ENCODE measurements around the gene ZNF444.
"Not testable (repeated sequence)": the region's sequence is repeated elsewhere in the genome, so short reads cannot be mapped to it uniquely, and the experiment has no call there.

ZNF444 gene

GRCh38 chr19:56138069-56138468 is 3.0 kb upstream of the ZNF444 start:
- intact Hi-C loops (cut with DNase I): no loop called here
- DNase-seq: no peak

GRCh38 chr19:56139847-56140582 is 1.1 kb upstream of the ZNF444 start:
- peak in 4 of 42 donors; percentile 17 to 56 (median 24) for DNase-seq
- intact Hi-C loops (cut with DNase I): loop anchor here (1.0 to 10.0 kb wide), 2 partner anchors 19 to 175 kb away; partner anchors contain the start of genes ZNF787 and ZSCAN5A

- intact Hi-C loops (cut with DNase I): loop anchor here (10.0 kb wide), 1 partner anchor 173 kb away; the partner anchor contains the start of gene ZSCAN5A
- peak in 3 of 42 donors; percentile 22 to 41 (median 33) for DNase-seq
These were observed 418 bp downstream of the ZNF444 start for GRCh38 chr19:56141417-56141993.

- no peak for DNase-seq
- intact Hi-C loops (cut with DNase I): loop anchor here (10.0 kb wide), 1 partner anchor 173 kb away; the partner anchor contains the start of gene ZSCAN5A
These were observed 1.1 kb downstream of the ZNF444 start for GRCh38 chr19:56142087-56142787.

- no peak for DNase-seq
- intact Hi-C loops (cut with DNase I): loop anchor here (10.0 kb wide), 1 partner anchor 172 kb away; the partner anchor contains the start of gene ZSCAN5A
These were observed 1.9 kb downstream of the ZNF444 start for GRCh38 chr19:56142897-56143434.

GRCh38 chr19:56144376-56144775 is 3.3 kb downstream of the ZNF444 start:
- no peak for DNase-seq
- intact Hi-C loops (cut with DNase I): loop anchor here (10.0 kb wide), 1 partner anchor 170 kb away; the partner anchor contains the start of gene ZSCAN5A

- DNase-seq: no peak
- intact Hi-C loops (cut with DNase I): loop anchor here (10.0 kb wide), 1 partner anchor 170 kb away; the partner anchor contains the start of gene ZSCAN5A
These were observed 3.7 kb downstream of the ZNF444 start for GRCh38 chr19:56144831-56145230.

- no peak for DNase-seq
- intact Hi-C loops (cut with DNase I): loop anchor here (10.0 kb wide), 1 partner anchor 169 kb away; the partner anchor contains the start of gene ZSCAN5A
These were observed 4.6 kb downstream of the ZNF444 start for GRCh38 chr19:56145698-56146097.

GRCh38 chr19:56146904-56147303 is 5.8 kb downstream of the ZNF444 start:
- no peak for DNase-seq
- intact Hi-C loops (cut with DNase I): loop anchor here (10.0 kb wide), 1 partner anchor 168 kb away; the partner anchor contains the start of gene ZSCAN5A

GRCh38 chr19:56147307-56147706 is 6.2 kb downstream of the ZNF444 start:
- intact Hi-C loops (cut with DNase I): loop anchor here (10.0 kb wide), 1 partner anchor 167 kb away; the partner anchor contains the start of gene ZSCAN5A
- no peak for DNase-seq

- DNase-seq: no peak
- intact Hi-C loops (cut with DNase I): loop anchor here (10.0 kb wide), 1 partner anchor 167 kb away; the partner anchor contains the start of gene ZSCAN5A
These were observed 7.0 kb downstream of the ZNF444 start for GRCh38 chr19:56148096-56148495.

GRCh38 chr19:56148955-56149655 is 8.0 kb downstream of the ZNF444 start:
- DNase-seq: not testable (repeated sequence)
- intact Hi-C loops (cut with DNase I): loop anchor here (10.0 kb wide), 1 partner anchor 166 kb away; the partner anchor contains the start of gene ZSCAN5A

- intact Hi-C loops (cut with DNase I): loop anchor here (10.0 kb wide), 1 partner anchor 165 kb away; the partner anchor contains the start of gene ZSCAN5A
- DNase-seq: no peak
These were observed 8.6 kb downstream of the ZNF444 start for GRCh38 chr19:56149656-56150038.

- DNase-seq: no peak
- intact Hi-C loops (cut with DNase I): no loop called here
These were observed 9.3 kb downstream of the ZNF444 start for GRCh38 chr19:56150358-56150757.

- intact Hi-C loops (cut with DNase I): no loop called here
- DNase-seq: no peak
These were observed 11.6 kb downstream of the ZNF444 start for GRCh38 chr19:56152644-56153043.

GRCh38 chr19:56153507-56153906 is 12.4 kb downstream of the ZNF444 start:
- intact Hi-C loops (cut with DNase I): no loop called here
- DNase-seq: no peak

GRCh38 chr19:56155124-56155687 is 14.1 kb downstream of the ZNF444 start:
- DNase-seq: peak in 24 of 42 donors; percentile 13 to 64 (median 44)
- intact Hi-C loops (cut with DNase I): no loop called here

GRCh38 chr19:56156768-56157167 is 15.7 kb downstream of the ZNF444 start:
- no peak for DNase-seq
- intact Hi-C loops (cut with DNase I): no loop called here
